ENCODE results near the gene ADGRL1. TPM values are rescaled to one million over a fixed set of nuclear protein-coding genes. Genes with fewer than 3 reads are reported as not detected.

Gene ADGRL1
- total and polyA plus RNA-seq, 2 donors (not counting 3 experiments of a cell fraction or from before 2014, with no cell fraction given): 7.3 to 8.3 TPM

- Histone ChIP-seq H4K20me1 (replicated peaks; ENCODE audit: control insufficient read depth, extremely low read depth, insufficient read depth, low read length) (no peaks in the 10 kb centered on the region), H3K79me2 (ENCODE audit: control insufficient read depth, insufficient read depth, low read length) (no peaks in the 10 kb centered on the region), H3K27ac (ENCODE audit: insufficient read depth, low read depth, low read length) (no peak overlapping the region), H3K4me3 (replicated peaks in 1 of 3; ENCODE audit: insufficient read depth in 1 of 3, low read depth in 1 of 3, low read length in 3 of 3) (no peak overlapping the region), H2AFZ (ENCODE audit: low read depth, low read length) (no peak overlapping the region), H3K4me1 (ENCODE audit: control insufficient read depth, extremely low read depth, insufficient read depth, low read length) (no peaks in the 10 kb centered on the region), H3K36me3 (ENCODE audit: control insufficient read depth in 2 of 2, extremely low read depth in 1 of 2, insufficient read depth in 2 of 2, low read length in 2 of 2) (no peaks in the 10 kb centered on the region), H3K4me2 (ENCODE audit: insufficient read depth, low read length) (no peak overlapping the region), H3K9me3 (replicated peaks; ENCODE audit: control insufficient read depth, insufficient read depth, low read length) (no peaks in the 10 kb centered on the region), H3K27me3 (ENCODE audit: control insufficient read depth in 2 of 2, insufficient read depth in 2 of 2, low read length in 2 of 2) (no peaks in the 10 kb centered on the region), H3K9me1 (replicated peaks; ENCODE audit: control insufficient read depth, extremely low read depth, insufficient read depth, low read length) (no peaks in the 10 kb centered on the region), H3K9ac (replicated peaks; ENCODE audit: extremely low read depth, insufficient read depth, low read length) (no peak overlapping the region)
- intact Hi-C loops (cut with micrococcal nuclease) (no loop called here), dilution Hi-C loops (cut with MboI; ENCODE audit: extremely low pct_ligation_motif_present, low sequenced_read_pairs) (no loop called here)
- CTCF ChIA-PET: interaction anchor here (0.8 kb wide), 2 partner anchors 11 to 184 kb away, joined by 3 to 4 read pairs; no protein-coding TSS in a partner anchor
- BruUV-seq (replicated peaks): no TSS peak
- TF ChIP-seq EZH2 (IDR thresholded peaks at IDR 0.05; ENCODE audit: borderline replicate concordance, low read depth, low read length, severe bottlenecking) (no peak), MAX (IDR thresholded peaks at IDR 0.05; ENCODE audit: insufficient read depth, insufficient read length) (no peak), GATA2 (IDR thresholded peaks at IDR 0.05; ENCODE audit: insufficient read depth, insufficient read length, low read depth, low read length) (no peak), CTCF (IDR thresholded peaks at IDR 0.05; ENCODE audit: extremely low read depth in 1 of 2, insufficient read depth in 1 of 2, low read depth in 1 of 2, low read length in 2 of 2) (no peak)
- POLR2A ChIA-PET: no interaction called here
- DNase-seq (ENCODE audit: low read depth, low spot score): no peak
- no peak for FAIRE-seq
Observed at GRCh38 chr19:14164724-14165493, 41.1 kb downstream of the ADGRL1 start.
